ENCODE data around the gene CYP46A1.

GRCh38 chr14:99654235-99654985, 29.7 kb upstream of the CYP46A1 start:
- TF ChIP-seq CTCF (IDR thresholded peaks at IDR 0.05 in 8 of 11, conservative IDR thresholded peaks at IDR 0.05 in 3 of 11) (no peak), POLR2AphosphoS5 (IDR thresholded peaks at IDR 0.05) (no peak)
